ENCODE results near the gene LHFPL5. TPM values are rescaled to one million over a fixed set of nuclear protein-coding genes. Genes with fewer than 3 reads are reported as not detected.

LHFPL5 gene
- total RNA-seq, result 0.27 TPM

GRCh38 chr6:35804996-35805736, at the start of gene LHFPL5:
Gene LHFPL5, plus strand, starts transcription at chr6:35805352. Its CDS starts 319 bp downstream, at chr6:35805671.

GRCh38 chr6:35776364-35777215, 28.6 kb upstream of the LHFPL5 start, which contains the start of gene CLPSL2:
Gene CLPSL2, plus strand, starts transcription at chr6:35776598. Its CDS starts 21 bp downstream, at chr6:35776619.

GRCh38 chr6:35780719-35781118, 24.4 kb upstream of the LHFPL5 start, which contains the start of gene CLPSL1:
Gene CLPSL1, plus strand, starts transcription at chr6:35781019. Its CDS starts 92 bp downstream, at chr6:35781111.

Other genes starting within 250 kb of the LHFPL5 start
- 12.7 TPM for gene FKBP5, start 116.4 kb upstream of the LHFPL5 start, total RNA-seq
- gene ARMC12, start 68.3 kb upstream of the LHFPL5 start, total RNA-seq, result 0.38 TPM
- not detected for gene CLPSL2, start 28.8 kb upstream of the LHFPL5 start, total RNA-seq
- gene CLPSL1, start 24.3 kb upstream of the LHFPL5 start, total RNA-seq, result not detected
- gene CLPS, start 8.0 kb upstream of the LHFPL5 start, total RNA-seq, result not detected
- 96.9 TPM for gene SRPK1, start 115.7 kb downstream of the LHFPL5 start, total RNA-seq
- 1.4 TPM for gene SLC26A8, start 219.3 kb downstream of the LHFPL5 start, total RNA-seq
- gene MAPK14, start 222.5 kb downstream of the LHFPL5 start, total RNA-seq, result 75.2 TPM

Measured in camera-type eye (tissue), 1 donor.